Measurements from ENCODE around the gene PTX4.

PTX4 gene

GRCh38 chr16:1492082-1492922 is 3.6 kb upstream of the PTX4 start:
- DNase-seq (ENCODE audit: low spot score) = no peak
- in situ Hi-C loops (cut with MboI; ENCODE audit: low pct_unique_long_range_greater_than_20kb, low sequenced_read_pairs, unreplicated experiment) = no loop called here

GRCh38 chr16:1491327-1491726 is 2.6 kb upstream of the PTX4 start:
- DNase-seq (ENCODE audit: low spot score) = no peak
- no peak for TF ChIP-seq CTCF (IDR thresholded peaks at IDR 0.05; ENCODE audit: extremely low read depth, insufficient read depth, missing control alignments)
- in situ Hi-C loops (cut with MboI; ENCODE audit: low pct_unique_long_range_greater_than_20kb, low sequenced_read_pairs, unreplicated experiment) = no loop called here

More at GRCh38 chr16:1492082-1492922, 3.6 kb upstream of the PTX4 start:
- TF ChIP-seq CTCF (IDR thresholded peaks at IDR 0.05; ENCODE audit: extremely low read depth, insufficient read depth, missing control alignments) = no peak

GRCh38 chr16:1489077-1489476 is 333 bp upstream of the PTX4 start:
- in situ Hi-C loops (cut with MboI; ENCODE audit: low pct_unique_long_range_greater_than_20kb, low sequenced_read_pairs, unreplicated experiment) = no loop called here
- no peak for DNase-seq (ENCODE audit: low spot score)
- no peak for TF ChIP-seq CTCF (IDR thresholded peaks at IDR 0.05; ENCODE audit: extremely low read depth, insufficient read depth, missing control alignments)

GRCh38 chr16:1488054-1488601 is 616 bp downstream of the PTX4 start:
- no peak for TF ChIP-seq CTCF (IDR thresholded peaks at IDR 0.05; ENCODE audit: extremely low read depth, insufficient read depth, missing control alignments)
- no peak for DNase-seq (ENCODE audit: low spot score)
- in situ Hi-C loops (cut with MboI; ENCODE audit: low pct_unique_long_range_greater_than_20kb, low sequenced_read_pairs, unreplicated experiment) = no loop called here

GRCh38 chr16:1487395-1488053 is 1.2 kb downstream of the PTX4 start:
- TF ChIP-seq CTCF (IDR thresholded peaks at IDR 0.05; ENCODE audit: extremely low read depth, insufficient read depth, missing control alignments) = no peak
- in situ Hi-C loops (cut with MboI; ENCODE audit: low pct_unique_long_range_greater_than_20kb, low sequenced_read_pairs, unreplicated experiment) = no loop called here
- no peak for DNase-seq (ENCODE audit: low spot score)

GRCh38 chr16:1486551-1487390 is 2.0 kb downstream of the PTX4 start:
- no peak for DNase-seq (ENCODE audit: low spot score)
- TF ChIP-seq CTCF (IDR thresholded peaks at IDR 0.05; ENCODE audit: extremely low read depth, insufficient read depth, missing control alignments) = no peak
- in situ Hi-C loops (cut with MboI; ENCODE audit: low pct_unique_long_range_greater_than_20kb, low sequenced_read_pairs, unreplicated experiment) = no loop called here

All from GM13977 (cell line).